NT2/D1 (cell line): ENCODE results near the gene CLASP1.

ENCODE experiments used
- DNase-seq: peaks from one replicate; pipeline ENCODE4 v3.0.0-alpha.2; 2011; ENCODE audit warnings: low read depth, low spot score
- H3K27me3 ChIP-seq: 2 replicates; pipeline ENCODE4 v1.6.0; 2011; ENCODE audit warnings: mild to moderate bottlenecking; ENCODE audit not compliant: insufficient read length, insufficient read depth
- H3K36me3 ChIP-seq: 2 replicates; pipeline ENCODE4 v1.6.1; 2011; ENCODE audit warnings: mild to moderate bottlenecking, low read length, mixed read lengths; ENCODE audit not compliant: insufficient read depth, insufficient read length
- H3K4me1 ChIP-seq: 2 replicates; pipeline ENCODE4 v1.5.1; 2011; ENCODE audit not compliant: insufficient read depth, insufficient read length
- H3K4me3 ChIP-seq: 2 replicates; pipeline ENCODE4 v1.5.1; 2011; ENCODE audit warnings: low read depth; ENCODE audit not compliant: insufficient read length
- H3K9ac ChIP-seq: 2 replicates; pipeline ENCODE4 v1.6.0; 2011; ENCODE audit warnings: low read depth; ENCODE audit not compliant: insufficient read length
- H3K9me3 ChIP-seq: 2 replicates; pipeline ENCODE4 v1.5.1; 2011; ENCODE audit warnings: mild to moderate bottlenecking, low read length; ENCODE audit not compliant: insufficient read depth
- SUZ12 ChIP-seq: IDR thresholded peaks from 2 replicates; pipeline ENCODE4 v1.6.1; 2011; ENCODE audit not compliant: insufficient read length, insufficient read depth; ENCODE audit errors: extremely low read depth
- YY1 ChIP-seq: IDR thresholded peaks from 2 replicates; pipeline ENCODE4 v1.6.1; 2011; ENCODE audit not compliant: insufficient read length, insufficient read depth
- ZNF274 ChIP-seq: IDR thresholded peaks from 2 replicates; pipeline ENCODE4 v1.6.1; 2011; ENCODE audit warnings: mild to moderate bottlenecking, low read depth, low read length

CLASP1 gene

GRCh38 chr2:121599963-121600651, 49.2 kb downstream of the CLASP1 start:
- Histone ChIP-seq H3K36me3 (peaks cover 10% of the 10 kb centered on the region), H3K4me3 (no peak overlapping the region), H3K9me3 (no peaks in the 10 kb centered on the region), H3K27me3 (no peaks in the 10 kb centered on the region), H3K9ac (no peak overlapping the region), H3K4me1 (no peaks in the 10 kb centered on the region)
- no peak for DNase-seq
- TF ChIP-seq YY1 (no peak), SUZ12 (no peak), ZNF274 (no peak)

GRCh38 chr2:121598087-121598486, 51.2 kb downstream of the CLASP1 start:
- Histone ChIP-seq H3K4me1 (no peaks in the 10 kb centered on the region), H3K9ac (no peak overlapping the region), H3K4me3 (no peak overlapping the region), H3K27me3 (no peaks in the 10 kb centered on the region), H3K9me3 (no peaks in the 10 kb centered on the region), H3K36me3 (peaks cover 4% of the 10 kb centered on the region)
- no peak for TF ChIP-seq SUZ12
- no peak for TF ChIP-seq YY1
- TF ChIP-seq ZNF274 = no peak
- DNase-seq = no peak

GRCh38 chr2:121596221-121597080, 52.8 kb downstream of the CLASP1 start:
- Histone ChIP-seq H3K9me3 (no peaks in the 10 kb centered on the region), H3K27me3 (no peaks in the 10 kb centered on the region), H3K36me3 (peaks cover 4% of the 10 kb centered on the region), H3K4me3 (no peak overlapping the region), H3K4me1 (no peaks in the 10 kb centered on the region), H3K9ac (no peak overlapping the region)
- DNase-seq = peak; percentile 20
- TF ChIP-seq ZNF274 (no peak), YY1 (no peak), SUZ12 (no peak)

- peaks cover 4% of the 10 kb centered on the region for H3K36me3 ChIP-seq
- H3K4me1 ChIP-seq = no peaks in the 10 kb centered on the region
- TF ChIP-seq ZNF274 (no peak), SUZ12 (no peak), YY1 (no peak)
- DNase-seq = no peak
- H3K27me3 ChIP-seq = no peaks in the 10 kb centered on the region
- H3K9me3 ChIP-seq = no peaks in the 10 kb centered on the region
- H3K9ac ChIP-seq = no peak overlapping the region
- no peak overlapping the region for H3K4me3 ChIP-seq
These were observed 54.0 kb downstream of the CLASP1 start for GRCh38 chr2:121595012-121595891.

GRCh38 chr2:121591199-121591598, 58.1 kb downstream of the CLASP1 start:
- H3K9ac ChIP-seq = no peak overlapping the region
- DNase-seq = no peak
- no peak for TF ChIP-seq ZNF274
- no peak for TF ChIP-seq YY1
- TF ChIP-seq SUZ12 = no peak
- H3K9me3 ChIP-seq = no peaks in the 10 kb centered on the region
- H3K27me3 ChIP-seq = no peaks in the 10 kb centered on the region
- no peaks in the 10 kb centered on the region for H3K4me1 ChIP-seq
- H3K36me3 ChIP-seq = peaks cover 8% of the 10 kb centered on the region
- no peak overlapping the region for H3K4me3 ChIP-seq

GRCh38 chr2:121588357-121588756, 60.9 kb downstream of the CLASP1 start:
- DNase-seq = no peak
- H3K4me1 ChIP-seq = no peaks in the 10 kb centered on the region
- TF ChIP-seq YY1 (no peak), SUZ12 (no peak), ZNF274 (no peak)
- H3K36me3 ChIP-seq = peaks cover 7% of the 10 kb centered on the region
- H3K9me3 ChIP-seq = no peaks in the 10 kb centered on the region
- H3K9ac ChIP-seq = no peak overlapping the region
- H3K4me3 ChIP-seq = no peak overlapping the region
- H3K27me3 ChIP-seq = no peaks in the 10 kb centered on the region
